K562 (cell line): ENCODE measurements around the gene DHRS11. TPM values are rescaled to one million over a fixed set of nuclear protein-coding genes. Genes with fewer than 3 reads are reported as not detected.

Experiments
- ADNP ChIP-seq: fragments of 200-800 bp; sonication (Bioruptor generic); IDR thresholded peaks from 2 replicates; pipeline ENCODE4 v1.6.1; 2016; ENCODE audit warnings: missing genetic modification characterization, missing compliant biosample characterization
- CTBP1 ChIP-seq: fragments of 450-650 bp; IDR thresholded peaks from 2 replicates; pipeline ENCODE4 v1.6.1; 2016; ENCODE audit warnings: borderline replicate concordance
- EP400 ChIP-seq: fragments of 450-650 bp; IDR thresholded peaks from 2 replicates; pipeline ENCODE4 v1.6.1; 2017; ENCODE audit warnings: antibody characterized with exemption, mild to moderate bottlenecking, moderate library complexity
- ETS2 ChIP-seq: IDR thresholded peaks from 2 replicates; pipeline ENCODE4 v1.6.1; 2016; ENCODE audit warnings: borderline replicate concordance, missing genetic modification characterization, mild to moderate bottlenecking, moderate library complexity, missing compliant biosample characterization; ENCODE audit not compliant: poor library complexity, severe bottlenecking
- TFAP4 ChIP-seq: sonication (generic); formaldehyde crosslinking; IDR thresholded peaks from 2 replicates; pipeline ENCODE4 v1.8.0; 2022; ENCODE audit warnings: missing genetic modification reagents, mild to moderate bottlenecking, moderate library complexity, borderline replicate concordance
- WHSC1 ChIP-seq: IDR thresholded peaks from one replicate; pipeline ENCODE4 v1.6.1; 2012; ENCODE audit warnings: low read length, control low read depth, inconsistent platforms
- ZNF165 ChIP-seq: fragments of 250-450 bp; sonication (Bioruptor Pico); IDR thresholded peaks from 2 replicates; pipeline ENCODE4 v1.4.0; 2020; ENCODE audit warnings: borderline replicate concordance
- polyA plus RNA-seq, 8 experiments: library from polyadenylated mRNA; depleted of rRNA in 4 of 8; stranded (reverse) in 5 of 8; unstranded in 3 of 8; fragments of >200 nt; fragmentation: Nextera tagmentation in 2 of 8; fragmentation: Illumina TruSeq in 1 of 8; extraction: Ambion mirVana in 2 of 8; extraction: Trizol in 1 of 8; gene quantifications; 2 replicates each; pipeline versions ENCODE4 v1.2.1 to v1.2.3, GENCODE V29; 2011 to 2014; ENCODE audit warnings: inconsistent platforms in 1 of 8, missing spikeins in 1 of 8
- total RNA-seq, 7 experiments: library from RNA; depleted of rRNA in 6 of 7; stranded (reverse); fragments of >200 nt in 6 of 7; fragmentation: Illumina TruSeq in 2 of 7; extraction: Trizol in 2 of 7; gene quantifications; 2 replicates each; pipeline versions ENCODE4 v1.2.1 to v1.2.3, GENCODE V29; 2011 to 2021; ENCODE audit warnings: low replicate concordance in 1 of 7
- TF ChIP-seq, protein P1 (sequence below): sonication (generic); formaldehyde crosslinking; IDR thresholded peaks from 2 replicates; pipeline ENCODE4 v1.9.0; 2022; ENCODE audit warnings: mild to moderate bottlenecking, missing genetic modification reagents
- TF ChIP-seq, protein P2 (sequence below): IDR thresholded peaks from 2 replicates; pipeline ENCODE4 v1.6.1; 2011; ENCODE audit warnings: borderline replicate concordance, low read depth, mild to moderate bottlenecking, moderate library complexity, low read length; ENCODE audit not compliant: insufficient read depth, poor library complexity, severe bottlenecking
- TF ChIP-seq, protein P3 (sequence below), 2 experiments: fragments of 450-650 bp; formaldehyde crosslinking in 1 of 2; IDR thresholded peaks; 2 replicates each; pipeline versions ENCODE4 v1.4.0 to v1.6.1; 2014 to 2020; ENCODE audit warnings: mild to moderate bottlenecking in 2 of 2, borderline replicate concordance in 1 of 2, low read depth in 1 of 2

DHRS11 gene
- total and polyA plus RNA-seq, 9 of the 15 experiments (the other 6 are each of a cell fraction or from before 2014, with no cell fraction given): 15.2 to 123 (median 59.8) TPM

DNA sequence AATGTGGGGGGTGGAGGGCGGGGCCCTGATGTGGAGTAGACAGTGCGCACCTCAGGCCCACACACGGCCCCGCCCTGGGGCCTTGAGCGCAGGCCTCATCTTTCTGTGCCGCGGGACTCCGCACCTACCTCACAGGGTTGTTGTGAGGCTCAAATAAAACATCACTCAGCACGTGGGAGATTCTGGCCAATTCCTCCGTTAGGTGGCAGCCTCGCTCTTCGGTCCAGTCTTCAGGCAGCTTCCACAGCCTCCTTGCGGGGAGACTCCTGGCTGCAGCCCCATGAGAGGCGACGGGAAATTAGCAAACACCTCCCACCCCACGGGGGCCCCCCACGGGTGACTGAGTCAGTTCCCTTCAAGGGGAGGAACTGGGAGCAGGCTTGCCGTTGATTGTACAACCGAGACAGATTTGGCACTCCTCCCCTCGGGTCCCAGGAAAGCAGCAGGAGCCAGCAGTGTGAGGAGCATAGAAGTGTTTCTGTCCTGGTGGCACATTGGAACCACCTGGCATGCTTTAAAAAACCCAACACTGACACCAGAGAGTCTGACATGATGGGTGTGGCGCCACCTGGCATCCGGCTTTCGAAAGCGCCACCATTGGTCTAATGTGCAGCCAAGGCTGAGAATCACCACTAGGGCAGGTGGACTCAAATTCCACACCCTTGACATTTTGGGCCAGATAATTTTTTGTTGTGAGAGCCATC lies 17.3 kb downstream of the DHRS11 start (continued):
- TF ChIP-seq, protein P1, sequence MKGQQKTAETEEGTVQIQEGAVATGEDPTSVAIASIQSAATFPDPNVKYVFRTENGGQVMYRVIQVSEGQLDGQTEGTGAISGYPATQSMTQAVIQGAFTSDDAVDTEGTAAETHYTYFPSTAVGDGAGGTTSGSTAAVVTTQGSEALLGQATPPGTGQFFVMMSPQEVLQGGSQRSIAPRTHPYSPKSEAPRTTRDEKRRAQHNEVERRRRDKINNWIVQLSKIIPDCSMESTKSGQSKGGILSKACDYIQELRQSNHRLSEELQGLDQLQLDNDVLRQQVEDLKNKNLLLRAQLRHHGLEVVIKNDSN (CRISPR knock-in tag): peak; percentile 85
- TF ChIP-seq, protein P2, sequence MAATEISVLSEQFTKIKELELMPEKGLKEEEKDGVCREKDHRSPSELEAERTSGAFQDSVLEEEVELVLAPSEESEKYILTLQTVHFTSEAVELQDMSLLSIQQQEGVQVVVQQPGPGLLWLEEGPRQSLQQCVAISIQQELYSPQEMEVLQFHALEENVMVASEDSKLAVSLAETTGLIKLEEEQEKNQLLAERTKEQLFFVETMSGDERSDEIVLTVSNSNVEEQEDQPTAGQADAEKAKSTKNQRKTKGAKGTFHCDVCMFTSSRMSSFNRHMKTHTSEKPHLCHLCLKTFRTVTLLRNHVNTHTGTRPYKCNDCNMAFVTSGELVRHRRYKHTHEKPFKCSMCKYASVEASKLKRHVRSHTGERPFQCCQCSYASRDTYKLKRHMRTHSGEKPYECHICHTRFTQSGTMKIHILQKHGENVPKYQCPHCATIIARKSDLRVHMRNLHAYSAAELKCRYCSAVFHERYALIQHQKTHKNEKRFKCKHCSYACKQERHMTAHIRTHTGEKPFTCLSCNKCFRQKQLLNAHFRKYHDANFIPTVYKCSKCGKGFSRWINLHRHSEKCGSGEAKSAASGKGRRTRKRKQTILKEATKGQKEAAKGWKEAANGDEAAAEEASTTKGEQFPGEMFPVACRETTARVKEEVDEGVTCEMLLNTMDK: peak; percentile 69
- TF ChIP-seq TFAP4 (CRISPR knock-in tag) (peak; percentile 50; the same call in 1 of the 2 replicates), EP400 (peak; percentile 31; the same call in 1 of the 2 replicates), WHSC1 (no peak), ETS2 (tag) (no peak), ADNP (tag) (no peak), ZNF165 (CRISPR knock-in tag) (no peak), CTBP1 (peak; percentile 87)
- TF ChIP-seq, protein P3, sequence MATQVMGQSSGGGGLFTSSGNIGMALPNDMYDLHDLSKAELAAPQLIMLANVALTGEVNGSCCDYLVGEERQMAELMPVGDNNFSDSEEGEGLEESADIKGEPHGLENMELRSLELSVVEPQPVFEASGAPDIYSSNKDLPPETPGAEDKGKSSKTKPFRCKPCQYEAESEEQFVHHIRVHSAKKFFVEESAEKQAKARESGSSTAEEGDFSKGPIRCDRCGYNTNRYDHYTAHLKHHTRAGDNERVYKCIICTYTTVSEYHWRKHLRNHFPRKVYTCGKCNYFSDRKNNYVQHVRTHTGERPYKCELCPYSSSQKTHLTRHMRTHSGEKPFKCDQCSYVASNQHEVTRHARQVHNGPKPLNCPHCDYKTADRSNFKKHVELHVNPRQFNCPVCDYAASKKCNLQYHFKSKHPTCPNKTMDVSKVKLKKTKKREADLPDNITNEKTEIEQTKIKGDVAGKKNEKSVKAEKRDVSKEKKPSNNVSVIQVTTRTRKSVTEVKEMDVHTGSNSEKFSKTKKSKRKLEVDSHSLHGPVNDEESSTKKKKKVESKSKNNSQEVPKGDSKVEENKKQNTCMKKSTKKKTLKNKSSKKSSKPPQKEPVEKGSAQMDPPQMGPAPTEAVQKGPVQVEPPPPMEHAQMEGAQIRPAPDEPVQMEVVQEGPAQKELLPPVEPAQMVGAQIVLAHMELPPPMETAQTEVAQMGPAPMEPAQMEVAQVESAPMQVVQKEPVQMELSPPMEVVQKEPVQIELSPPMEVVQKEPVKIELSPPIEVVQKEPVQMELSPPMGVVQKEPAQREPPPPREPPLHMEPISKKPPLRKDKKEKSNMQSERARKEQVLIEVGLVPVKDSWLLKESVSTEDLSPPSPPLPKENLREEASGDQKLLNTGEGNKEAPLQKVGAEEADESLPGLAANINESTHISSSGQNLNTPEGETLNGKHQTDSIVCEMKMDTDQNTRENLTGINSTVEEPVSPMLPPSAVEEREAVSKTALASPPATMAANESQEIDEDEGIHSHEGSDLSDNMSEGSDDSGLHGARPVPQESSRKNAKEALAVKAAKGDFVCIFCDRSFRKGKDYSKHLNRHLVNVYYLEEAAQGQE (IDR thresholded peaks at IDR 0.05; ENCODE audit: borderline replicate concordance): peak; percentile 53; the same call in 1 of the 2 replicates
- TF ChIP-seq, protein P3 (CRISPR knock-in tag; IDR thresholded peaks at IDR 0.05; ENCODE audit: low read depth): no peak
